Suprapubic skin (tissue), 4 donors: ENCODE results near the gene SNX14. TPM values are rescaled to one million over a fixed set of nuclear protein-coding genes. Genes with fewer than 3 reads are reported as not detected.

Experiments
- DNase-seq, 2 donors: peaks; one replicate each; pipeline ENCODE4 v3.0.0-alpha.2; 2019; ENCODE audit warnings: low spot score in 2 of 2
- H3K27ac ChIP-seq: fragments of 200-600 bp; sonication (generic); one replicate; pipeline ENCODE4 v1.5.1; 2019
- H3K27me3 ChIP-seq: fragments of 200-600 bp; sonication (generic); one replicate; pipeline ENCODE4 v1.5.1; 2019
- H3K36me3 ChIP-seq: fragments of 200-600 bp; sonication (generic); one replicate; pipeline ENCODE4 v1.5.1; 2019
- H3K4me1 ChIP-seq: fragments of 200-600 bp; sonication (generic); one replicate; pipeline ENCODE4 v1.5.1; 2019
- H3K4me3 ChIP-seq: fragments of 200-600 bp; sonication (generic); one replicate; pipeline ENCODE4 v1.5.1; 2019; ENCODE audit warnings: mild to moderate bottlenecking
- H3K9me3 ChIP-seq: fragments of 200-600 bp; sonication (generic); one replicate; pipeline ENCODE4 v1.5.1; 2019
- EP300 ChIP-seq: sonication (generic); formaldehyde crosslinking; IDR thresholded peaks from one replicate; pipeline ENCODE4 v1.6.1; 2017; ENCODE audit warnings: antibody characterized with exemption
- POLR2A ChIP-seq, 2 donors: fragments of 450-650 bp; IDR thresholded peaks; one replicate each; pipeline ENCODE4 v1.6.1; 2017; ENCODE audit warnings: antibody characterized with exemption in 2 of 2, mild to moderate bottlenecking in 2 of 2, moderate library complexity in 2 of 2
- POLR2AphosphoS5 ChIP-seq, 3 donors: sonication (generic); formaldehyde crosslinking; IDR thresholded peaks; one replicate each; pipeline ENCODE4 v1.6.1; 2017; ENCODE audit warnings: antibody characterized with exemption in 3 of 3
- WGBS: methylation state at CpG from one replicate; pipeline ENCODE4 v1.1.5; 2018; 5-methylcytosine and 5-hydroxymethylcytosine counted together
- total RNA-seq, 4 donors: library from RNA; depleted of rRNA; stranded (reverse); fragments of >200 nt; gene quantifications; one replicate each; pipeline ENCODE4 v1.1.0, GENCODE V29; 2016
- TF ChIP-seq, protein P1 (sequence below), 2 donors: fragments of 200-600 bp in 1 of 2; fragments of 450-650 bp in 1 of 2; sonication (generic) in 1 of 2; IDR thresholded peaks; one replicate each; pipeline ENCODE4 v1.5.1; 2016 to 2019; ENCODE audit warnings: antibody characterized with exemption in 2 of 2, mild to moderate bottlenecking in 1 of 2, moderate library complexity in 1 of 2

Gene SNX14
- total RNA-seq, 4 donors from 2014 or later, result 30.3 to 125 (median 47.8) TPM

DNA sequence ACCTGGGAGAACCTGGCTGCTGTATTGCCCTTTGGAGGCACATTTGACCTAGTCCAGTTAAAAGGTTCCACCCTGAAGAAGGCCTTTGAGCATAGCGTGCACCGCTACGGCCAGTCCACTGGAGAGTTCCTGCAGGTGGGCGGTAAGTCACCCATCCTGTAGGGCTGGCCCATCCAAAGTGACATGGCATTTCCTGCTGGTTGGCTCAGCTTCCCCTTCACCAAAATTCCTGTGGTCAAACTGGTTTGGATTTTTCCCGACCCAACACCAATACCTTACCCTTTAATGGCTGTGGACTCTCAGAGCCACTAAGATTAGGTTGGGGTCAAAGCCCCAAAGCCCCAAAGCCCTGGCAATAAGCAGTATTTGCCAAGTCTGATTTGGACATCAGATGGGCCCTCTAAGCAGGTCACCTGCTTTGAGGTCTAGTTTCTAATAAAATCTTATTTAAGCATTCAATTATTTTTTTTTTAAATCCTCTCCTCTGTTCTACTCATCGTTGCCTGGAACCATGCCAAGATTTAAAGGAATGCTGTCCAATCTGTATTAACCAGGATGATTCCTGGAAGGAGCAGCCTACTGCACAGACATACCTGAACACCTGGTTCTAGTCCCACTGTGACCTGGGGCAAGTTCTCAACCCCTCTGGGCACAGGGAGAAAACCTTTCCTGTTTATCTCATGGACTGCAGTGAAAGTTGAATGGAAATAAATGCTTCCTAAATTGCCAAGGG lies 103.0 kb downstream of the SNX14 start:
- WGBS, result 78% methylated on average over 6 of the region's 6 CpGs
- H3K27me3 ChIP-seq, result no peaks in the 10 kb centered on the region
- no peak overlapping the region for H3K4me3 ChIP-seq
- no peak for DNase-seq
- no peaks in the 10 kb centered on the region for H3K9me3 ChIP-seq
- TF ChIP-seq, protein P1, sequence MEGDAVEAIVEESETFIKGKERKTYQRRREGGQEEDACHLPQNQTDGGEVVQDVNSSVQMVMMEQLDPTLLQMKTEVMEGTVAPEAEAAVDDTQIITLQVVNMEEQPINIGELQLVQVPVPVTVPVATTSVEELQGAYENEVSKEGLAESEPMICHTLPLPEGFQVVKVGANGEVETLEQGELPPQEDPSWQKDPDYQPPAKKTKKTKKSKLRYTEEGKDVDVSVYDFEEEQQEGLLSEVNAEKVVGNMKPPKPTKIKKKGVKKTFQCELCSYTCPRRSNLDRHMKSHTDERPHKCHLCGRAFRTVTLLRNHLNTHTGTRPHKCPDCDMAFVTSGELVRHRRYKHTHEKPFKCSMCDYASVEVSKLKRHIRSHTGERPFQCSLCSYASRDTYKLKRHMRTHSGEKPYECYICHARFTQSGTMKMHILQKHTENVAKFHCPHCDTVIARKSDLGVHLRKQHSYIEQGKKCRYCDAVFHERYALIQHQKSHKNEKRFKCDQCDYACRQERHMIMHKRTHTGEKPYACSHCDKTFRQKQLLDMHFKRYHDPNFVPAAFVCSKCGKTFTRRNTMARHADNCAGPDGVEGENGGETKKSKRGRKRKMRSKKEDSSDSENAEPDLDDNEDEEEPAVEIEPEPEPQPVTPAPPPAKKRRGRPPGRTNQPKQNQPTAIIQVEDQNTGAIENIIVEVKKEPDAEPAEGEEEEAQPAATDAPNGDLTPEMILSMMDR (IDR thresholded peaks at IDR 0.05), result no peak
- no peak for TF ChIP-seq POLR2AphosphoS5 (IDR thresholded peaks at IDR 0.05)
- no peak for TF ChIP-seq EP300
- TF ChIP-seq POLR2A (IDR thresholded peaks at IDR 0.05), result no peak
- no peaks in the 10 kb centered on the region for H3K36me3 ChIP-seq
- no peaks in the 10 kb centered on the region for H3K4me1 ChIP-seq
- H3K27ac ChIP-seq, result no peak overlapping the region

DNA sequence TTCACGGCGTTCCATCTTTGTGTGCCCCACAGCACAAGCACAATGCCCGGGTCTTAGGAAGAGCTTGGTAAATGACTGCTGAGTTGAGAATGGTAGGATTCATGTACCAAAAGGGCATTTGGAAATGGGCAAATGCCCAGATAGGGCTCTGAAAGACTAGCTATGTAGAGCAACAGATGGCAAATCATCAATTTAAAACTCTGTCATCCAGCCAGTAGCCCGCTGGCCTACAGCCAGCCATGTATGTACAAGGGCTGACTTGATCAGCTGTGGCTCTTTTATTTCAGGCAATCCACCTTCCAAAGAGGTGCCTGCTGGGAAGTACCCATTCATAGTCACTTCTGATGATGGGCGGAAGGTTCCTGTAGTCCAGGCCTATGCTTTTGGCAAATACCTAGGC lies 108.7 kb downstream of the SNX14 start:
- Histone ChIP-seq H3K27ac (no peak overlapping the region), H3K36me3 (no peaks in the 10 kb centered on the region), H3K4me1 (no peaks in the 10 kb centered on the region), H3K27me3 (no peaks in the 10 kb centered on the region), H3K9me3 (no peaks in the 10 kb centered on the region), H3K4me3 (no peak overlapping the region)
- DNase-seq, result no peak
- TF ChIP-seq POLR2A (IDR thresholded peaks at IDR 0.05), result no peak
- TF ChIP-seq POLR2AphosphoS5 (IDR thresholded peaks at IDR 0.05), result no peak
- TF ChIP-seq, protein P1 (IDR thresholded peaks at IDR 0.05), result no peak
- TF ChIP-seq EP300, result no peak
- WGBS, result 96% methylated on average over 5 of the region's 5 CpGs

DNA sequence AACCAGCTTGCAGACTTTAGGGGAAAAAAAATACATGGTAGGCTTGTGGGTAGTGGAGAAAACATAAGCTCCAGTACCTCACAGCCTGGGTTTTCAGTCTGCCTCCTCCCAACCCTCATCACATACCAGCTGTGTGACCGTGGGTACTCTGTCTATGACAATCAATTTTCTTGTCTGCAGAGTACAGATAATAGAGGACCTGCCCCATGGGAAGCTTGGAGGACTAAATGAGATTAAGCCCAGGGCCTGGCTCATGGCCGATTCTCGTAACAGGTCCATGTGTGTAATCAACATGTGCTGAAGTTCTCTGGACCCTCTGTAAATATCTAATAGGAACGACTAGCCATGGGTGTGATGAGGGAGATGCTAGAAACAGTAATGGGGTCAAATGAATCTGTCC lies 109.8 kb downstream of the SNX14 start:
- Histone ChIP-seq H3K27me3 (no peaks in the 10 kb centered on the region), H3K36me3 (no peaks in the 10 kb centered on the region), H3K9me3 (no peaks in the 10 kb centered on the region), H3K4me1 (no peaks in the 10 kb centered on the region), H3K4me3 (no peak overlapping the region), H3K27ac (no peak overlapping the region)
- TF ChIP-seq POLR2A (IDR thresholded peaks at IDR 0.05) (no peak), POLR2AphosphoS5 (IDR thresholded peaks at IDR 0.05) (no peak), EP300 (no peak)
- TF ChIP-seq, protein P1 (IDR thresholded peaks at IDR 0.05), result no peak
- WGBS, result 72% methylated on average over 4 of the region's 4 CpGs
- DNase-seq, result no peak

DNA sequence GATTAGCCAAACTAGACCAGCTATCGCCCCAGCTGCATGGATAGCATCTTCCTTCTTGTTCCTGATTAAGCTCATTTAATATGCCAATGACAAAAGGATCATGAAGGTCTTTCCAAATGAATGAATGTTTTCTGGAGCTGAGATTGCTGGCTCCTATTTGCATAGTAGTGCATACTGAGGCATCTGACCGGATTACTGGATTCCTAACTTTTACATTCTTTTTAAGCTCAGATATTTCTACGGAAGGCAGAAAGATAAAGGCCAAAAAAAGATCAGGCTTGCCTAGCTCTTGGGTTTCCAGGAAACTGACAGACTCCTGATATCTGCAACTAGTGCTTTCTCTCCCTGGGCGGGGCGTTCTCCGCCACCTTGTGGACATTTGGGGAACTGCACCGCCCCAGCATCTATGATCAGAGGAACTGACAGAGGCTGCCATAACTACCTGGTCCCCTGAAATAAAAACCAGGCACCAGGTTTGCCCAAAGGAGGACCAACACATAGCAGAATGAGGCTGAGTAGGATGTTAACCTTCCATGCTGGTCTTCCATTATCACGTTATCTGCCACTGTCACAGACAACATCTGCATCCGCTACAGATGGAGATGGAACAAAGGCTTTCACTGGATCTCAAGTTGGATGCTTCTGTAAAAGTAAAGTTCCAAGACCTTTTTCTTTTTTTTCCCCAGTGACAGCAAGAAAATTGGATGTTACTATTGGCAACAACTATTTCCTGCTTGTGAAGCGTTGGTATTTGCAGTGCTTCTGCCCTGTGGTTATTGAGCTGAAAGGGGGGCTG lies 110.6 kb downstream of the SNX14 start:
- TF ChIP-seq, protein P1 (IDR thresholded peaks at IDR 0.05), result peak; percentile 97 to 99
- TF ChIP-seq POLR2A (IDR thresholded peaks at IDR 0.05) (no peak), POLR2AphosphoS5 (IDR thresholded peaks at IDR 0.05) (no peak)
- Histone ChIP-seq H3K27me3 (no peaks in the 10 kb centered on the region), H3K27ac (no peak overlapping the region), H3K4me1 (no peaks in the 10 kb centered on the region), H3K4me3 (no peak overlapping the region), H3K9me3 (no peaks in the 10 kb centered on the region), H3K36me3 (no peaks in the 10 kb centered on the region)
- 32% methylated on average over 8 of the region's 10 CpGs for WGBS
- peak; percentile 87 to 91 for DNase-seq

DNA sequence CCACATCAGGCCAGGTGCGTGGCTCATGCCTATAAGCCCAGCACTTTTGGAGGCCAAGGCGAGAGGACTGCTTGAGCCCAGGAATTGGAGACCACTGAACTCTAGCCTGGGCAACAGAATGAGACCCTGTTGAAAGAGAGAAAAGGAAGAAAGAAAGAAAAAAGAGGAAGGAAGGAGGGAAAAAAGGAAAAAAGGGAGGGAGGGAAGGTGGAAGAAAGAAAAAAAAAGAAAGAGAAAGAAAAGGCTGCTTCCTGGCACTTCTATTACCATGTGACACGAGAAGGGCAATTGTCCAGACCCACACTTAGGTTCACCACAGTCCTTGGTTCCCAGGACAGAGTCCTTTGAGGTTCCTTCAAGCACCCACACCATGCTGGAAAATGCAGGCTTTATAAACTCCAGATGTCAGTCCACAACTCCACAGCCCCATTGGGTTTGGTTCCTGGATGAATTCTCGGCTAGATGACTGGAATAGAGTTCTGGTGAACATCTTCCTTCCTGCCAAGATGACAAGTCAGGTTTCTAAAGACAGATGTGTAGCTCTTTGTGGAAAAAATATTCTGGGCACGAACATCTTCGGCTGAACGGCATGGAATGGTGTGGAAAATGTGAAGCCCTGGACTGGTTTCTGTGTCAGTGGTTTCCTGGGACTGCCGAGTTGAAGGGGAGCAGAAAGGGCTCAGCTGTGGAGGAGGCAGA lies 111.3 kb downstream of the SNX14 start:
- H3K27me3 ChIP-seq, result no peaks in the 10 kb centered on the region
- H3K9me3 ChIP-seq, result no peaks in the 10 kb centered on the region
- peak overlapping the region; percentile 25 for H3K27ac ChIP-seq
- no peak for DNase-seq
- 65% methylated on average over 8 of the region's 8 CpGs for WGBS
- no peaks in the 10 kb centered on the region for H3K36me3 ChIP-seq
- TF ChIP-seq, protein P1 (IDR thresholded peaks at IDR 0.05), result no peak
- TF ChIP-seq POLR2A (IDR thresholded peaks at IDR 0.05) (no peak), POLR2AphosphoS5 (IDR thresholded peaks at IDR 0.05) (no peak), EP300 (no peak)
- no peak overlapping the region for H3K4me3 ChIP-seq
- H3K4me1 ChIP-seq, result no peaks in the 10 kb centered on the region
